ENCODE data around the gene FGF9.

GRCh38 chr13:21625366-21625765 is 45.5 kb upstream of the FGF9 start:
- TF ChIP-seq CTCF (IDR thresholded peaks at IDR 0.05) (peak in 4 of 6 experiments; percentile 13 to 52 (median 23)), POLR2A (IDR thresholded peaks at IDR 0.05) (no peak)
